Adrenal gland (tissue), 12 donors: ENCODE data around the gene QSOX2. TPM values are rescaled to one million over a fixed set of nuclear protein-coding genes. Genes with fewer than 3 reads are reported as not detected.
"Not testable (repeated sequence)": the region's sequence is repeated elsewhere in the genome, so short reads cannot be mapped to it uniquely, and the experiment has no call there.

ENCODE experiments used
- DNase-seq, 7 donors: peaks; one replicate each; pipeline ENCODE4 v3.0.0-alpha.2; 2019 to 2020
- H3K27ac ChIP-seq, 5 donors: fragments of 200-600 bp; sonication (generic) in 4 of 5; 1 replicate in 3 of 5; 2 replicates in 2 of 5; pipeline versions ENCODE4 v1.5.1 to v1.8.0; 2016 to 2020; ENCODE audit warnings: mild to moderate bottlenecking in 1 of 5
- H3K27me3 ChIP-seq: fragments of 200-600 bp; 2 replicates; pipeline ENCODE4 v1.8.0; 2021
- H3K36me3 ChIP-seq, 2 donors: fragments of 200-600 bp; replicated peaks in 1 of 2; 1 replicate in 1 of 2; 2 replicates in 1 of 2; pipeline versions ENCODE4 v1.5.1 to v1.8.0; 2018 to 2022
- H3K4me1 ChIP-seq, 2 donors: fragments of 200-600 bp; replicated peaks in 1 of 2; 1 replicate in 1 of 2; 2 replicates in 1 of 2; pipeline versions ENCODE4 v1.5.1 to v1.8.0; 2018 to 2021
- H3K4me3 ChIP-seq, 4 donors: fragments of 200-600 bp; sonication (generic) in 3 of 4; one replicate each; pipeline ENCODE4 v1.5.1; 2016 to 2018
- H3K9me3 ChIP-seq, 3 donors: fragments of 200-600 bp; sonication (generic) in 1 of 3; replicated peaks in 1 of 3; 1 replicate in 2 of 3; 2 replicates in 1 of 3; pipeline versions ENCODE4 v1.5.1 to v1.8.0; 2016 to 2021
- POLR2A ChIP-seq, 2 donors: fragments of 450-650 bp; IDR thresholded peaks; one replicate each; pipeline ENCODE4 v1.6.1; 2017; ENCODE audit warnings: antibody characterized with exemption in 2 of 2, mild to moderate bottlenecking in 2 of 2, moderate library complexity in 1 of 2
- WGBS, 4 donors: extraction: QIAGEN DNeasy Blood & Tissue Kit in 2 of 4; methylation state at CpG; one replicate each; pipeline versions ENCODE4 v1.1.5 to v1.1.7; 2013 to 2017; 5-methylcytosine and 5-hydroxymethylcytosine counted together
- intact Hi-C, 2 donors: fragments of 100-400 bp; cut with DNase I; formaldehyde crosslinking; loops; one replicate each; pipeline versions ENCODE4 v1.14.1 to v1.15.0; 2022 to 2023
- polyA plus RNA-seq, 3 donors: library from polyadenylated mRNA; stranded (reverse); fragments of 200-250 nt in 2 of 3; fragments of 350-450 nt in 1 of 3; fragmentation: Illumina TruSeq in 1 of 3; extraction: RNeasy Lipid Tissue Mini Kit (QIAGEN cat#74804) in 1 of 3; gene quantifications; one replicate each; pipeline ENCODE4 v1.2.3, GENCODE V29; 2013 to 2014
- total RNA-seq, 9 donors: library from RNA; depleted of rRNA in 4 of 9; stranded (reverse); fragments of >200 nt in 4 of 9; fragments of 120-200 nt in 1 of 9; fragmentation: NEBNext Ultra II Directional in 1 of 9; extraction: Animal tissue kit (Norgen Biotek cat#: 25700) in 1 of 9; gene quantifications; one replicate each; pipeline versions ENCODE4 v1.1.0 to v1.2.4, GENCODE V29; 2013 to 2023
- TF ChIP-seq, protein P1 (sequence below), 6 experiments: fragments of 450-650 bp in 4 of 6; fragments of 200-600 bp in 2 of 6; sonication (generic) in 1 of 6; IDR thresholded peaks; 1 replicate in 5 of 6; 2 replicates in 1 of 6; pipeline versions ENCODE4 v1.5.1 to v1.8.0; 2016 to 2021; ENCODE audit warnings: antibody characterized with exemption in 6 of 6, mild to moderate bottlenecking in 2 of 6, moderate library complexity in 1 of 6
- donor health status: healthy with polysubstance abuse.
- donor health status: Bipolar disorder and iron deficiency.
- donor health status: DM: yes; HTN: yes; CAD: no.
- donor health status: DM: no; HTN: no; CAD: no.
- donor health status: DM: no; HTN: no; CAD: no.
- donor health status: DM: yes; HTN: yes; CAD: no.

Gene QSOX2
- total and polyA plus RNA-seq, 12 donors = 6.4 to 14.3 (median 9.3) TPM

DNA sequence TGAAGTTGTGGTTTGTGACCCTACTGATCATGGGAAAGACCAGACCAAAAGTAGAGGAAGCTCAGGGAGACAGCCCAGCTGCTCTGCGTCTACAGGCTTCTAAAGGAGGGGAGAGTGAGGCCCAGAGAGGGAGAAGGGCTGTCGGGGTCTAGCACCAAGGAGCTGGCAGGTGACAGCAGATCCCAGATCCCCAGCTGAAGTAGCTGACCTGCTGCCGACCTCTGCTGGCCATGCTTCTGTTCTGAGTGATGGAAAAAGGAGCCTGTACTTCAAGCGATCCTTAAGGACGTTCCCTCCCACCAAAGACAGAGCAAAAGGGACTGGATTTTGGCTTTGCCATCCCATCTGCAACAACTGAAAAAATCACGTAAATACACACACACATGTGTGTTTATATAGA is 22.7 kb upstream of the QSOX2 start:
- TF ChIP-seq, protein P1, sequence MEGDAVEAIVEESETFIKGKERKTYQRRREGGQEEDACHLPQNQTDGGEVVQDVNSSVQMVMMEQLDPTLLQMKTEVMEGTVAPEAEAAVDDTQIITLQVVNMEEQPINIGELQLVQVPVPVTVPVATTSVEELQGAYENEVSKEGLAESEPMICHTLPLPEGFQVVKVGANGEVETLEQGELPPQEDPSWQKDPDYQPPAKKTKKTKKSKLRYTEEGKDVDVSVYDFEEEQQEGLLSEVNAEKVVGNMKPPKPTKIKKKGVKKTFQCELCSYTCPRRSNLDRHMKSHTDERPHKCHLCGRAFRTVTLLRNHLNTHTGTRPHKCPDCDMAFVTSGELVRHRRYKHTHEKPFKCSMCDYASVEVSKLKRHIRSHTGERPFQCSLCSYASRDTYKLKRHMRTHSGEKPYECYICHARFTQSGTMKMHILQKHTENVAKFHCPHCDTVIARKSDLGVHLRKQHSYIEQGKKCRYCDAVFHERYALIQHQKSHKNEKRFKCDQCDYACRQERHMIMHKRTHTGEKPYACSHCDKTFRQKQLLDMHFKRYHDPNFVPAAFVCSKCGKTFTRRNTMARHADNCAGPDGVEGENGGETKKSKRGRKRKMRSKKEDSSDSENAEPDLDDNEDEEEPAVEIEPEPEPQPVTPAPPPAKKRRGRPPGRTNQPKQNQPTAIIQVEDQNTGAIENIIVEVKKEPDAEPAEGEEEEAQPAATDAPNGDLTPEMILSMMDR (IDR thresholded peaks at IDR 0.05) = peak in 4 of 6 experiments; percentile 18 to 23 (median 20)
- no peak for TF ChIP-seq POLR2A (IDR thresholded peaks at IDR 0.05)
- H3K4me3 ChIP-seq = no peak overlapping the region
- peaks cover 0 to 4% of the 10 kb centered on the region in 2 donors for H3K4me1 ChIP-seq
- peak in 3 of 7 donors; percentile 18 to 49 (median 42) for DNase-seq
- no peak overlapping the region for H3K27ac ChIP-seq
- no peaks in the 10 kb centered on the region for H3K27me3 ChIP-seq
- WGBS, 4 donors = 35 to 53% (median 45%) methylated on average over 6 of the region's 6 CpGs
- H3K36me3 ChIP-seq = no peaks in the 10 kb centered on the region
- intact Hi-C loops = loop anchor here in 1 of 2 donors (5.0 kb wide), 1 partner anchor 96 kb away; no protein-coding TSS in a partner anchor
- no peaks in the 10 kb centered on the region for H3K9me3 ChIP-seq

DNA sequence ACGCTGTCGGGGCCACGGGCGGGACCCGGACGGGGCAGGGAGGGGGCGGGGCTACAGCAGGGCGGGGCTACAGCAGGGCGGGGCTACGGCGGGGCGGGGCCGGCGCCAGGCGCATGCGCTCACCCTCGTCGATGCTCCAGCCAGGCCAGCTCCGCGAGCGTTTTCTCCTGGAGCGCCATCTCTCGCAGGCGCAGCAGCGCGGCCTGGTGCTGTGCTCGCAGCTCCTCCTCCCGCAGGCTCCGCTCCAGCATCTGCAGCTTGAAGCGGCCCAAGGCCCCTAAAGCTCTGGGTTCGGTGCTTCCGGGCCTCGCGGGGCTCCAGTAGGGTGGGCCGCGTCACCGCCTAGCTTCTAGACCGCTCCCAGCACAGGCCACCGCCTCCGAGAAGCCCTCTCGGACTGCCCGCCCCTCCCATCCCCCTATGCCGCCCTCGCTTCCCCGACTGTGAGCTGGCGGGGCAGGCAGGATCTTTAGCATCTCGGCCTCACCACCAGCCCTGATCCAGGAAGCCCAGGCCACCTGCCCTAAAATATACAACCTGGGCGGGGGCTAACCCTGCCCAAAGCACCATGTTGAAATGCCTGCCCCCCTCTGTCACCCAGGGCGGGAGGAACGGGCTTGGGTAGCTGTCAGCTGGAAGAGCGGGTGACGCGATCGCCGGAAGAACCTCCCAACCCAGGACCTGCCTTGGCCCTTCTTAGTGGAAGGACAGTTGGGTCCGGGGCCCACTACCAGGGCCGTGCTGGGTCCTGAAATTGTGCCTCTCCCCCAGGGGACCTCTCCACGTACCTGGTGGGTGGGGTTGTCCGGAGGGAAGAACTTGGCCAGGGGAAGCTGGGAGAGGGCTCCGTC is 21.9 kb upstream of the QSOX2 start:
- peak overlapping the region in 1 of 5 donors; percentile 6 for H3K27ac ChIP-seq
- peak; percentile 86 to 92 (median 89) for DNase-seq
- no peaks in the 10 kb centered on the region for H3K36me3 ChIP-seq
- peak; percentile 13 to 54 for TF ChIP-seq POLR2A (IDR thresholded peaks at IDR 0.05)
- TF ChIP-seq, protein P1 (IDR thresholded peaks at IDR 0.05) = peak in 4 of 6 experiments; percentile 21 to 28 (median 26)
- 1 to 27% (median 13%) methylated on average over 30 to 60 of the region's 60 CpGs for WGBS, 4 donors
- intact Hi-C loops = loop anchor here in 1 of 2 donors (5.0 kb wide), 1 partner anchor 95 kb away; no protein-coding TSS in a partner anchor
- H3K4me3 ChIP-seq = peak overlapping the region in 2 of 4 donors; percentile 27 to 46
- H3K27me3 ChIP-seq = no peaks in the 10 kb centered on the region
- H3K9me3 ChIP-seq = no peaks in the 10 kb centered on the region
- peaks cover 0 to 4% of the 10 kb centered on the region in 2 donors for H3K4me1 ChIP-seq

DNA sequence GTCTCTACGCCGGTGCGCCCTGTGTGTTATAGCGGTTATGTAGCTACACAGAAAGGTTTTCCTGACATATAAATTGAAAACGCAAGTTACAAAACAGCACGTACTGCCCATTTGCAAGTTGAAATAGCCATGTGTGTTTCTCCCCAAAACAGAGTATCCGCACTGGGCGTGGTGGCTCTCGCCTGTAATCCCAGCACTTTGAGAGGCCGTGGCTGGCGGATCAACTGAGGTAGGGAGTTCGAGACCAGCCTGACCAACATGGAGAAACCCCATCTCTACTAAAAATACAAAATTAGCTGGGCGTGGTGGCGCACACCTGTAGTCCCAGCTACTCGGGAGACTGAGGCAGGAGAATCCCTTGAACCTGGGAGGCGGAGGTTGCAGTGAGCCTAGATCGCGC is 21.0 kb upstream of the QSOX2 start:
- peak overlapping the region in 1 of 5 donors; percentile 6 for H3K27ac ChIP-seq
- WGBS, 4 donors = 86 to 94% (median 91%) methylated on average over 18 of the region's 18 CpGs
- not testable (repeated sequence) for DNase-seq, H3K36me3 ChIP-seq, H3K4me1 ChIP-seq, H3K27me3 ChIP-seq, H3K9me3 ChIP-seq
- peak overlapping the region in 1 of 4 donors; percentile 46 for H3K4me3 ChIP-seq
- intact Hi-C loops = loop anchor here in 1 of 2 donors (5.0 kb wide), 1 partner anchor 94 kb away; no protein-coding TSS in a partner anchor

DNA sequence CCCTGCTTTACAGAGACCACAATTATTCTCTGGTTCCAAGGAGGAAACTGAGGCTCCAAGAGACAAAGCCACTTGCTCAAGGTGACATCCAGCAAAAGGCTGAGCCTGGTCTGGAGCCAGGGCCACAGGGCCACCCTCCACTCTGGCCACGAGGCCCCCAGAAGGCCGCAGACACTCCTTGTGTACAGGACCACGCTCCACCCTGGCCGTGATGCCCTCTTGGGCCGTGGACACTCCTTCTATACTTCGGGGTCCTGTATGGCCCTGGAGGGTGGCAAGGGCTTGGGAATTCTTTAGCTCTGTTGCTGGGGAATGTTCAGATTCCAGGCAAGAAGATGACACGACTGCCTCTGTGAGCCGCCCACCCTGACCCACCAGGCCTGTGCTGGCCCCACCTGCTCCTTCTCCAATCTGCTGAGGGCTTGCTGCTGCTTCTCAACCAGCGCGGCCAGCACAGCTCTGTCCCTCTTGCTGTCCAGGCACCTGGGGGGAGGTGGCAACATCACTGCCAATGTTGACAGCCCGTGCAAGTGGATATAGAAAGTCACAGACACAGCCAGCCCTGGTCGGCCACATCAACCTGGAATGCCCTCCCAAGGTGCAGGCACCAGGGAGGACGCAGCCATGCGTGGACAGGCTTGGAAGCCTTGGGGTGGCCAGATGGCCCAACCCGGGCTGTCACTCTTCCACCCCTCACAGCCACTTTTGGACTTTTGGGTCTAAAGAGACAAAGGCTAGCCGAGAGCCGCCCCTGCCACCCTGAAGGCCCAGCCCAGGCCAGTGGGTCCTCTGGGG is 20.1 kb upstream of the QSOX2 start:
- WGBS, 4 donors = 84 to 94% (median 90%) methylated on average over 6 to 17 of the region's 17 CpGs
- Histone ChIP-seq H3K27ac (no peak overlapping the region), H3K9me3 (no peaks in the 10 kb centered on the region), H3K36me3 (no peaks in the 10 kb centered on the region), H3K27me3 (no peaks in the 10 kb centered on the region), H3K4me3 (no peak overlapping the region), H3K4me1 (peaks cover 0 to 4% of the 10 kb centered on the region in 2 donors)
- DNase-seq = no peak
- TF ChIP-seq, protein P1 (IDR thresholded peaks at IDR 0.05) = no peak
- TF ChIP-seq POLR2A (IDR thresholded peaks at IDR 0.05) = no peak
- intact Hi-C loops = loop anchor here in 1 of 2 donors (5.0 kb wide), 1 partner anchor 93 kb away; no protein-coding TSS in a partner anchor
